Thoracic aorta (tissue), 2 donors: ENCODE data around the gene CRY1. TPM values are rescaled to one million over a fixed set of nuclear protein-coding genes. Genes with fewer than 3 reads are reported as not detected.

ENCODE experiments used
- ATAC-seq: fragments of 150-250 bp; one replicate; pipeline ENCODE4 v1.8.0; 2017; ENCODE audit warnings: low read depth; ENCODE audit not compliant: insufficient number of reproducible peaks, low FRiP score
- DNase-seq: peaks from one replicate; pipeline ENCODE4 v3.0.0-alpha.2; 2020; ENCODE audit warnings: low spot score
- H3K27ac ChIP-seq, 2 donors: fragments of 200-600 bp; sonication (generic); 1 replicate in 1 of 2; 2 replicates in 1 of 2; pipeline ENCODE4 v1.5.1; 2016; ENCODE audit warnings: mild to moderate bottlenecking in 2 of 2, moderate library complexity in 2 of 2
- H3K27me3 ChIP-seq: fragments of 200-600 bp; sonication (generic); replicated peaks from 2 replicates; pipeline ENCODE4 v1.6.0; 2016; ENCODE audit warnings: mild to moderate bottlenecking; ENCODE audit not compliant: insufficient read depth
- H3K36me3 ChIP-seq: fragments of 200-600 bp; sonication (generic); one replicate; pipeline ENCODE4 v1.5.1; 2016
- H3K4me1 ChIP-seq, 2 donors: fragments of 200-600 bp; sonication (generic); 1 replicate in 1 of 2; 2 replicates in 1 of 2; pipeline versions ENCODE4 v1.5.1 to v1.6.0; 2016; ENCODE audit warnings: low read depth in 2 of 2, mild to moderate bottlenecking in 1 of 2; ENCODE audit not compliant: control insufficient read depth in 1 of 2
- H3K4me3 ChIP-seq: fragments of 200-600 bp; sonication (generic); 2 replicates; pipeline ENCODE4 v1.5.1; 2016; ENCODE audit warnings: mild to moderate bottlenecking
- H3K9me3 ChIP-seq: fragments of 200-600 bp; sonication (generic); 2 replicates; pipeline ENCODE4 v1.5.1; 2016
- total RNA-seq, 2 donors: library from RNA; depleted of rRNA; stranded (reverse); fragments of >200 nt; gene quantifications; one replicate each; pipeline versions ENCODE4 v1.1.0 to v1.2.3, GENCODE V29; 2016
- TF ChIP-seq, protein P1 (sequence below): fragments of 200-600 bp; sonication (generic); IDR thresholded peaks from one replicate; pipeline ENCODE4 v1.5.1; 2019; ENCODE audit warnings: antibody characterized with exemption

CRY1 gene
- total RNA-seq, 2 donors from 2014 or later = 24.8 to 40.6 TPM

DNA sequence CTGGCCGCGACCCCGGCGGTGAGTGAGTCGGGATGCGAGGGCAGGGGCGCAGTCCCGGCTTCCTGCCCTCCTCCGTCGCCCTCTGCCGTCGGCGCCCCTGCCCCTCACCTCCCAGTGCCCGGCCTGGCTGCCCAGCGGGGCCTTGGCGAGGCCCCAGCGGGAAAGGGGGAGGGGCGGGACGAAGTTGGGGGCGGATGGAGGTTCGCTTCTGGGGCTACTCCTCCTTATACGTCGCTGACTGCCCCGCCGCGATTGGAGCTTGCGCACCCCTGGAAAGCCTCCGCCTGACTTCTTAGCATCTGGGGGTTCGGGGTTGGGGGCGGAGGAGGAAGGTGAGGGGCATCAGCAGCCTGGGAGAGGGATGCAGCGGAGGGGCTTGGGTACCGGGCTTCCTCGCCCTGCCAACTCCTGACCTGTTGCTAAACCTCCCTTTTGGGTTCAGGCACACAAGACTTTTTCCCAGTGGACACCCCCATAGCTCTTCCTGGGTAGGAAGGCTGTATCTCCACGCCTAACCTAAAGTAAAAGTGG is 137.2 kb downstream of the CRY1 start:
- peak overlapping the region; percentile 97 for H3K4me3 ChIP-seq
- H3K27me3 ChIP-seq = no peaks in the 10 kb centered on the region
- H3K36me3 ChIP-seq = no peaks in the 10 kb centered on the region
- peaks cover 23 to 35% of the 10 kb centered on the region in 2 donors for H3K4me1 ChIP-seq
- H3K9me3 ChIP-seq = no peaks in the 10 kb centered on the region
- TF ChIP-seq, protein P1, sequence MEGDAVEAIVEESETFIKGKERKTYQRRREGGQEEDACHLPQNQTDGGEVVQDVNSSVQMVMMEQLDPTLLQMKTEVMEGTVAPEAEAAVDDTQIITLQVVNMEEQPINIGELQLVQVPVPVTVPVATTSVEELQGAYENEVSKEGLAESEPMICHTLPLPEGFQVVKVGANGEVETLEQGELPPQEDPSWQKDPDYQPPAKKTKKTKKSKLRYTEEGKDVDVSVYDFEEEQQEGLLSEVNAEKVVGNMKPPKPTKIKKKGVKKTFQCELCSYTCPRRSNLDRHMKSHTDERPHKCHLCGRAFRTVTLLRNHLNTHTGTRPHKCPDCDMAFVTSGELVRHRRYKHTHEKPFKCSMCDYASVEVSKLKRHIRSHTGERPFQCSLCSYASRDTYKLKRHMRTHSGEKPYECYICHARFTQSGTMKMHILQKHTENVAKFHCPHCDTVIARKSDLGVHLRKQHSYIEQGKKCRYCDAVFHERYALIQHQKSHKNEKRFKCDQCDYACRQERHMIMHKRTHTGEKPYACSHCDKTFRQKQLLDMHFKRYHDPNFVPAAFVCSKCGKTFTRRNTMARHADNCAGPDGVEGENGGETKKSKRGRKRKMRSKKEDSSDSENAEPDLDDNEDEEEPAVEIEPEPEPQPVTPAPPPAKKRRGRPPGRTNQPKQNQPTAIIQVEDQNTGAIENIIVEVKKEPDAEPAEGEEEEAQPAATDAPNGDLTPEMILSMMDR = peak; percentile 28
- peak overlapping the region; percentile 98 for H3K27ac ChIP-seq
- DNase-seq (peak; percentile 6), ATAC-seq (peak; percentile 38)

GRCh38 chr12:106955377-106956047 is 137.8 kb downstream of the CRY1 start, which contains the start of gene TMEM263:
TSS of gene TMEM263 (plus strand) at chr12:106955907. CDS start at chr12:106967117, 11,210 bp downstream.
- DNase-seq (peak; percentile 58), ATAC-seq (peak; percentile 81)
- TF ChIP-seq, protein P1 = no peak
- Histone ChIP-seq H3K27me3 (no peaks in the 10 kb centered on the region), H3K36me3 (no peaks in the 10 kb centered on the region), H3K4me3 (peak within 1 kb of the TSS; percentile 97), H3K27ac (peak within 1 kb of the TSS; percentile 98), H3K9me3 (no peaks in the 10 kb centered on the region), H3K4me1 (peaks cover 20 to 29% of the 10 kb centered on the region in 2 donors)

DNA sequence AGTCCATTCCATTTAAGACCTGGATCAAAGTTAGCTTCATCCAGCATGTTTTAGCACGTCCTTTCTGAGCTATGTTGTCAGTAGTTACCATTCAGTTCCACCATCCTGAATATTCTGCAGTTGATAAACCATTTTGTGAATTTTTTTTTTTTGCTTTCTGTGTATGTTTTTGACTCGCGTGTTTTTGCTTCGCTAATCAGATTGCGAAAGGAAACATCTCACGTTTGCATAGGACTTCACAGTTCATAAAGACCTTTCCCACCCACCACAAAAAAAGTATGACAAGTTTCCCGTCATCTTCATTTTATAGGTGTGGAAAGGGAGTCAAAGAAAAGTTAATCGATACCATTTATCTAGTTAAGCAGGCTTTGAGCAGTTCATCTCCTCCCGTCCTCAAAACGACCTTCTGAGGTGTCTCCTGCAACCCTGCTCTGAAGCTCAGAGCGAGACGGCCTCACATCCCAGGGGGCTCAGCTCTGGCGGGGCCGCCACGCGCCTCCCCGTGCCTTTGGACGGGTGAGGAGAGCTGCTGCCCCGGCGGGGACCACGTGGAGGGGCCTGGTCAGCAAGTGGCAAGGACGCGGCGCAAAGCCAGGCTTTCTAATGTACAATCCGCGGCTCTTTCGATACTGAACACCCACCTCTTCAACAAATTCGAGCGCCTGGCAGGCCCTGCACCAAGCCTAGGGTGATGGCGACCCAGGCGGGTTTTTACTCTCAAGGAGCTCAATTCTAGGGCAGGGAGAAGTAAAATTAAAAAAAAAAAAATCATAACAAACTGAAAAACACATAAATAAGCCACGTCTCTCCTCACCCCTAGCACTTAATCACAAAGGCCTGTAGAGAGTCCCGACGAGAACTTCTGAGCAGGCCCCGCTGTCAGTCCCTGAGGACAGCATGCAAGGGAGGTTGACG is 138.6 kb downstream of the CRY1 start:
- H3K27ac ChIP-seq = peak overlapping the region; percentile 98
- ATAC-seq (no peak), DNase-seq (peak; percentile 10)
- TF ChIP-seq, protein P1 = no peak
- H3K9me3 ChIP-seq = no peaks in the 10 kb centered on the region
- H3K4me3 ChIP-seq = peak overlapping the region; percentile 97
- no peaks in the 10 kb centered on the region for H3K27me3 ChIP-seq
- no peaks in the 10 kb centered on the region for H3K36me3 ChIP-seq
- H3K4me1 ChIP-seq = peaks cover 17 to 23% of the 10 kb centered on the region in 2 donors

DNA sequence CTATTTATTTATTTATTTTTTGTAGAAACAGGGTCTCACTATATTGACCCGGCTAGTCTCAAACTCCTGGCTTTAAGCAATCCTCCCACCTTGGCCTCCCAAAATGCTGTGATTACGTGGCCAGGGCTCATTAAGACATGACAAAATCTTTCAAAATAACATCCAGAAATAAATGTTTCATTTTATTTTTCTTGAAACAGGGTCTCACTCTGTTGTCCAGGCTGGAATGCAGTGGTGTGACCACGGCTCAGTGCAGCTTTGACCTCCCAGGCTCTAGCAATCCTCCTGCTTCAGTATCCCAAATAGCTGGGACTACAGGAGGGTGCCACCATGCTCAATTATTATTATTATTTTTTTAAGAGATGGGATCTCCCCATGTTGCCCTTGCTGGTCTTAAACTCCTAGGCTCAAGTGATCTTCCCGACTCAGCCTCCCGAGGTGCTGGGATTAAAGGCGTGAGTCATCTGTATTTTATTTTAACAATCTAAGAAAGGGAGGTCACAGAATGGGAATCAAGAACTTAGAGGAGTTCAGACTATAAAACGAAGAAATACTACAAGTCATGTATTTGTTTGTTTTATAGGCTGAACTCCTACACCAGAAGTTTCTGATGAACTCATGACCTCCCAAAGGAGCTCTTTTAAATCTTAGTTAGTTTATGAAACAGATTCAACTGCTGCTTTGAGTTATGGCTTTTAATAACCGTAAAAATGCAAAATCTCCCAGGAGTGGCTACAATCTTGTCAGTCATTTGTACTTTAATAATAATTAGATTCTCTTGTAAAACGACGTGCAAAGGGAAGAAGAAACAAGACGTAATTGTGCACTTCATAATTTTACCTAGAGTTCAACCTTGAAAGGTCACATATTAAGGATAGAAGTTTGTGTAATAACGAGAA is 139.7 kb downstream of the CRY1 start:
- peaks cover 11 to 15% of the 10 kb centered on the region in 2 donors for H3K4me1 ChIP-seq
- H3K36me3 ChIP-seq = no peaks in the 10 kb centered on the region
- H3K27me3 ChIP-seq = no peaks in the 10 kb centered on the region
- no peak for ATAC-seq
- DNase-seq = no peak
- H3K9me3 ChIP-seq = no peaks in the 10 kb centered on the region
- TF ChIP-seq, protein P1 = no peak
- H3K4me3 ChIP-seq = no peak overlapping the region
- H3K27ac ChIP-seq = no peak overlapping the region
